ENCODE measurements around the gene COLEC11. TPM values are rescaled to one million over a fixed set of nuclear protein-coding genes. Genes with fewer than 3 reads are reported as not detected.

Gene COLEC11
- total and polyA plus RNA-seq, 2 experiments from 2014 or later: 1.3 to 1.5 TPM

- Mint-ChIP-seq H3K4me1 (no peaks in the 10 kb centered on the region), H3K27me3 (ENCODE audit: insufficient read depth, low read depth, poor library complexity) (peaks cover under 1% of the 10 kb centered on the region), H3K27ac (no peak overlapping the region), H3K4me3 (no peak overlapping the region), H3K36me3 (ENCODE audit: low read depth) (peaks cover 13% of the 10 kb centered on the region; the same call in 2 of the 3 replicates), H3K9me3 (peaks cover 29% of the 10 kb centered on the region)
- no peak overlapping the region for H3K27ac ChIP-seq (ENCODE audit: low read depth)
- H3K79me2 ChIP-seq (replicated peaks; ENCODE audit: insufficient read depth): no peaks in the 10 kb centered on the region
- H3K9me2 ChIP-seq (ENCODE audit: insufficient read depth): 0 out of 2 replicates have a peak, but pooled peaks cover 2% of the 10 kb centered on the region
- no peaks in the 10 kb centered on the region for H3K27me3 ChIP-seq (ENCODE audit: insufficient read depth)
- H4K20me1 ChIP-seq (replicated peaks; ENCODE audit: insufficient read depth): no peaks in the 10 kb centered on the region
- no peak for ATAC-seq
- H3K4me3 ChIP-seq: no peak overlapping the region
- DNase-seq (ENCODE audit: low spot score): no peak
- H3K4me2 ChIP-seq: no peak overlapping the region
- TF ChIP-seq CREB1 (CRISPR knock-in tag; IDR thresholded peaks at IDR 0.05; ENCODE audit: low read depth) (no peak), EZH2 (IDR thresholded peaks at IDR 0.05; ENCODE audit: low read depth, unreplicated experiment) (no peak), ZNF114 (CRISPR knock-in tag; IDR thresholded peaks at IDR 0.05) (no peak), POLR2AphosphoS5 (IDR thresholded peaks at IDR 0.05; ENCODE audit: low read depth) (no peak), ETS1 (IDR thresholded peaks at IDR 0.05) (no peak), ZNF331 (CRISPR knock-in tag; IDR thresholded peaks at IDR 0.05; ENCODE audit: low read depth) (no peak), JUNB (IDR thresholded peaks at IDR 0.05; ENCODE audit: unreplicated experiment) (no peak), NANOG (IDR thresholded peaks at IDR 0.05; ENCODE audit: borderline replicate concordance) (no peak), EZH2phosphoT487 (IDR thresholded peaks at IDR 0.05; ENCODE audit: unreplicated experiment) (no peak), REST (IDR thresholded peaks at IDR 0.05; ENCODE audit: unreplicated experiment) (no peak), CTCF (conservative IDR thresholded peaks at IDR 0.05; ENCODE audit: low read depth in 2 of 2) (no peak), STAT1 (IDR thresholded peaks at IDR 0.05; ENCODE audit: unreplicated experiment) (no peak), ZNF462 (CRISPR knock-in tag; IDR thresholded peaks at IDR 0.05) (no peak)
- H2AFZ ChIP-seq: no peak overlapping the region
- H3K4me1 ChIP-seq (ENCODE audit: insufficient read depth): no peaks in the 10 kb centered on the region
- no peaks in the 10 kb centered on the region for H3K36me3 ChIP-seq (ENCODE audit: insufficient read depth)
- no peaks in the 10 kb centered on the region for H3F3A ChIP-seq (replicated peaks; ENCODE audit: low read depth)
Measured at GRCh38 chr2:3619033-3619432, 24.1 kb downstream of the COLEC11 start.

All from GM23338 (cell line).